Activated CD8-positive, alpha-beta T cell treated with anti-CD3 and anti-CD28 coated beads for 36 hours (primary cell): ENCODE measurements around the gene RELB. TPM values are rescaled to one million over a fixed set of nuclear protein-coding genes. Genes with fewer than 3 reads are reported as not detected.

Experiments
- ATAC-seq: fragments of 200-7000 bp; cut with Tn5 transposase; one replicate; pipeline ENCODE4 v1.10.0; 2021; ENCODE audit warnings: mild to moderate bottlenecking, moderate library complexity
- CTCF ChIA-PET: fragments of 350-600 bp; sonication (Branson Sonifier 250); formaldehyde crosslinking; loops from one replicate; lab custom pipeline; 2021; ENCODE audit warnings: antibody characterized with exemption; lab: Charles Lee
- POLR2A ChIA-PET: fragments of 350-600 bp; sonication (Branson Sonifier 250); formaldehyde crosslinking; loops from one replicate; lab custom pipeline; 2021; ENCODE audit warnings: antibody characterized with exemption; lab: Charles Lee
- DNase-seq: peaks from one replicate; pipeline ENCODE4 v3.0.0-alpha.2; 2020
- H3K27ac Mint-ChIP-seq: one replicate; pipeline ENCODE4 v1.8.0; 2021; ENCODE audit warnings: mild to moderate bottlenecking, mixed read lengths
- H3K27me3 Mint-ChIP-seq: one replicate; pipeline ENCODE4 v1.8.0; 2021; ENCODE audit warnings: mixed read lengths
- H3K36me3 Mint-ChIP-seq: one replicate; pipeline ENCODE4 v1.8.0; 2021; ENCODE audit warnings: low read depth, mixed read lengths
- H3K4me1 Mint-ChIP-seq: one replicate; pipeline ENCODE4 v1.8.0; 2021; ENCODE audit warnings: low read depth, mixed read lengths
- H3K4me3 Mint-ChIP-seq: one replicate; pipeline ENCODE4 v1.8.0; 2021; ENCODE audit warnings: mild to moderate bottlenecking, moderate library complexity, mixed read lengths
- H3K9me3 Mint-ChIP-seq: one replicate; pipeline ENCODE4 v1.8.0; 2021; ENCODE audit warnings: mixed read lengths
- intact Hi-C: fragments of 100-400 bp; cut with micrococcal nuclease; formaldehyde crosslinking; loops from one replicate; pipeline ENCODE4 v1.10.0; 2022
- total RNA-seq, 2 experiments: library from RNA; stranded (reverse); gene quantifications; one replicate each; pipeline ENCODE4 v1.2.3, GENCODE V29; 2021
- TF ChIP-seq, protein P1 (sequence below): fragments of 200-600 bp; IDR thresholded peaks from one replicate; pipeline ENCODE4 v1.8.0; 2022; ENCODE audit warnings: antibody characterized with exemption, mild to moderate bottlenecking

Gene RELB
- total RNA-seq, 2 experiments from 2014 or later = 37.6 to 37.9 TPM

DNA sequence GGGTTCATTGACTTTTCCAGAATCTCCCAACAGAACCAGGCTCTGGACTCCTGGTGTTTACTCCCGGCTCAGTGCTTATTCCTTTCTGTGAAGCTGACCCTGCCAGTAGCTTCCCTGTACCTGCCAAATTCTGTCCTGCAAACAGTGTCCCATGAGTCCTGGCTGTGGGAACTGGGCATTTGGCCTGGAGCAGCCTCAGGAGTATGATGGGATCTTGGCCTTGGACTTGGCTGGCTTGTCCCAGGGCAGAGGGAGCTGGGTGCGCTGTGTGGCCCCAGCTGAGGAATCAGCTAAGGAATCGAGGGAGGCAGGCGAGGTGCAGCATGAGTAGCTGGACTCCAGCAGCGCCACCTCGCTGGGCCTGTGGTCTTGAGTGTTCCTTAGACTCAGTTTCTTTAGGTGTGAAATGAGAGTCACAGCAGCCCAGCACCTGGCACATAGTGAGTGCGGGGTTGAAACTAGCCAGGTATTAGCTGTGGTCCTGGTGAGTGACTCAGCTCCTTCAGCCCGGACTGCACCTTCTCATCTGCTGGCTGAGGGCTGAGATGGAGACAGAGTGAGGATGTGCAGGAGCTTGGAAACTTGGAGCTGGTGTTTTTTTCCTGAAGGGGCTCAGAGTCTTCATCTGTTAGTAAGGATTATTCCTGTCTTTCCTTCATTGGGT, 47.9 kb downstream of the RELB start:
- H3K4me1 Mint-ChIP-seq = peaks cover 37% of the 10 kb centered on the region
- ATAC-seq (no peak), DNase-seq (no peak)
- peak overlapping the region; percentile 39 for H3K27ac Mint-ChIP-seq
- H3K9me3 Mint-ChIP-seq = no peaks in the 10 kb centered on the region
- intact Hi-C loops = no loop called here
- ChIA-PET POLR2A (interaction anchor here (0.8 to 1.4 kb wide), 4 partner anchors 10 to 57 kb away, joined by 3 to 5 read pairs (median 4); partner anchors contain the start of gene CLASRP), CTCF (interaction anchor here (1.0 to 1.4 kb wide), 4 partner anchors 11 to 77 kb away, joined by 3 to 8 read pairs (median 4); no protein-coding TSS in a partner anchor)
- peaks cover 25% of the 10 kb centered on the region for H3K36me3 Mint-ChIP-seq
- no peak overlapping the region for H3K4me3 Mint-ChIP-seq
- no peaks in the 10 kb centered on the region for H3K27me3 Mint-ChIP-seq
- TF ChIP-seq, protein P1, sequence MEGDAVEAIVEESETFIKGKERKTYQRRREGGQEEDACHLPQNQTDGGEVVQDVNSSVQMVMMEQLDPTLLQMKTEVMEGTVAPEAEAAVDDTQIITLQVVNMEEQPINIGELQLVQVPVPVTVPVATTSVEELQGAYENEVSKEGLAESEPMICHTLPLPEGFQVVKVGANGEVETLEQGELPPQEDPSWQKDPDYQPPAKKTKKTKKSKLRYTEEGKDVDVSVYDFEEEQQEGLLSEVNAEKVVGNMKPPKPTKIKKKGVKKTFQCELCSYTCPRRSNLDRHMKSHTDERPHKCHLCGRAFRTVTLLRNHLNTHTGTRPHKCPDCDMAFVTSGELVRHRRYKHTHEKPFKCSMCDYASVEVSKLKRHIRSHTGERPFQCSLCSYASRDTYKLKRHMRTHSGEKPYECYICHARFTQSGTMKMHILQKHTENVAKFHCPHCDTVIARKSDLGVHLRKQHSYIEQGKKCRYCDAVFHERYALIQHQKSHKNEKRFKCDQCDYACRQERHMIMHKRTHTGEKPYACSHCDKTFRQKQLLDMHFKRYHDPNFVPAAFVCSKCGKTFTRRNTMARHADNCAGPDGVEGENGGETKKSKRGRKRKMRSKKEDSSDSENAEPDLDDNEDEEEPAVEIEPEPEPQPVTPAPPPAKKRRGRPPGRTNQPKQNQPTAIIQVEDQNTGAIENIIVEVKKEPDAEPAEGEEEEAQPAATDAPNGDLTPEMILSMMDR = no peak

DNA sequence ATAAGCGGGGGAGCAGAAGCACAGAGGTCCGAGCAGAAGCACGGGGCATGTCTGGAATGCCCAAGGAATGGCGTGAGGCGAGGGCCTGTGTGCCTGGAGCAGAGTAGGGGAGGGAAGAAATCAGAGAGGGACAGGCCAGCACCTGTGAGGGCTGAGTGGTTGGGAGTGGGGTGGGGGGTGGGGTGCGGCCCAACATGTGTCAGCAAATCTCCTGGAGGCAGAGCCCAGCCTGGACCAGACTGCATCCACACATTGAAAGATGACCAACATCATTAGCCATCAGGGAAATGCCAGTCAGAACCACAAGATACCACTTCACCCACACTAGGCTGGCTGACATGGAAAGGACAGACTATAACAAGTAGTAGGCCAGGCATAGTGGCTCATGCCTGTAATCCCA, 48.8 kb downstream of the RELB start:
- POLR2A ChIA-PET = interaction anchor here (1.2 to 1.4 kb wide), 2 partner anchors 11 to 18 kb away, joined by 4 to 5 read pairs; partner anchors contain the start of gene CLASRP
- CTCF ChIA-PET = interaction anchor here (1.0 to 1.4 kb wide), 5 partner anchors 10 to 76 kb away, joined by 3 to 8 read pairs (median 3); no protein-coding TSS in a partner anchor
- DNase-seq = no peak
- ATAC-seq = no peak
- TF ChIP-seq, protein P1 = no peak
- Mint-ChIP-seq H3K9me3 (no peaks in the 10 kb centered on the region), H3K27ac (no peak overlapping the region), H3K36me3 (peaks cover 27% of the 10 kb centered on the region), H3K27me3 (no peaks in the 10 kb centered on the region), H3K4me1 (peaks cover 35% of the 10 kb centered on the region), H3K4me3 (no peak overlapping the region)
- intact Hi-C loops = no loop called here

DNA sequence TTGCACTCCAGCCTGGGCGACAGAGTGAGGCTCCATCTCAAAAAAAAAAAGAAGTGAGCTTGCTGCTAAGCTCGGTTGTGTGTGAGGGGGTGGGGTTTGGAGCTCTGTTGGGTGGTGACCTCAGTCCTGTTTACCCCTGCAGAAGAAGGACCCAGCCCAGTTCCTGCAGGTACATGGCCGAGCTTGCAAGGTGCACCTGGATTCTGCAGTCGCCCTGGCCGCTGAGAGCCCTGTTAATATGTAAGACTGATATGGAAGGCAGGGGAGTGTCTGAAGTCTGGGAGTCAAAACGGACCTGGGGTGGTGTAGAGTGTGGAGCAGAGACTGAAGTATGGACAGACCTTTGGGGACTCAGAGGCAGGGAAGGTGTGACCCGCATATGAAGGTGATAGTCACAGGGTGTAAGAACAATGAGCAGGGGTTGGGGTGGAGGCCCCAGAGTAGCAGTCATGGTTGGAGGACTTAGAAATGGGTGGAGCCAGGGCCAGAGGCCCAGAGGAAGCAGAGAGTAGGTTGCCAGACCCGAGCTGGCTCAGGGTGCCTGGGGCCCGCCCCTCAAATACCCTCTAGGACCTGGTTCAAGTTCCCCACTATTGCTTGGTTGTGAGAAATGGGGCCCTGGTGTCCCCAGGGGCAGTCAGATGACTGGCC, 50.8 kb downstream of the RELB start:
- CTCF ChIA-PET = interaction anchor here (1.6 kb wide), 1 partner anchor 51 kb away, joined by 3 read pairs; the partner anchor contains the start of gene RELB
- intact Hi-C loops = no loop called here
- Mint-ChIP-seq H3K4me3 (no peak overlapping the region), H3K27ac (no peak overlapping the region), H3K36me3 (peaks cover 23% of the 10 kb centered on the region), H3K9me3 (no peaks in the 10 kb centered on the region), H3K27me3 (no peaks in the 10 kb centered on the region), H3K4me1 (peaks cover 16% of the 10 kb centered on the region)
- DNase-seq (no peak), ATAC-seq (no peak)
- POLR2A ChIA-PET = interaction anchor here (1.0 to 1.5 kb wide), 3 partner anchors 11 to 23 kb away, joined by 3 to 5 read pairs (median 4); partner anchors contain the start of gene CLASRP
- TF ChIP-seq, protein P1 = no peak

DNA sequence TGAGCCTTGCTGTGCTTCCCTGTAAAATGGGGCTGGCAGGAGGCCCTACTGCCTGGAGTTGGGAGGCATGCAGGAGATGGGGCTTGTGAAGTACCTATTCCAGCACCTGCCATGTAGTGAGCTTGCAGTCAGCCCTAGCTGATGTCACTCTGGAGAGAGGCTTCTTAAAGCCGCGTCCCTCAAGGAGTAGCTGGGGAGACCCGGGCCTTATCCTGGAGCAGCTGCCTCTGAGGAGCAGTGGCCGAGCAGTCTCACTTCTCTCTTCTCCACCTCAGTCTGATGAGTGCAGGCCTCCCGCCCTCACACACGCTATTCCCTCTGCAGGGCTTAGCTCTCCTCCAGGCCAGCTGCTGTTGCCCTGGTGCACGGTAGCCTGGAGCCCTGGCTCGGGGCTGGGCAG, 55.6 kb downstream of the RELB start:
- ChIA-PET CTCF (interaction anchor here (1.0 to 1.1 kb wide), 2 partner anchors 56 to 68 kb away, joined by 3 read pairs; partner anchors contain the start of gene RELB), POLR2A (interaction anchor here (1.2 kb wide), 1 partner anchor 18 kb away, joined by 6 read pairs; the partner anchor contains the start of gene CLASRP)
- no peak for ATAC-seq
- DNase-seq = no peak
- Mint-ChIP-seq H3K27me3 (no peaks in the 10 kb centered on the region), H3K4me1 (peaks cover 2% of the 10 kb centered on the region), H3K27ac (no peak overlapping the region), H3K4me3 (no peak overlapping the region), H3K9me3 (no peaks in the 10 kb centered on the region), H3K36me3 (peaks cover 48% of the 10 kb centered on the region)
- TF ChIP-seq, protein P1 = no peak
- intact Hi-C loops = no loop called here
